Fibroblast of lung (primary cell): ENCODE results near the gene TENM4. TPM values are rescaled to one million over a fixed set of nuclear protein-coding genes. Genes with fewer than 3 reads are reported as not detected.

Source experiments
- DNase-seq, 2 donors: peaks; one replicate each; pipeline versions ENCODE4 v3.0.0 to v3.0.0-alpha.2; 2010; ENCODE audit warnings: low read depth in 2 of 2
- H2AFZ ChIP-seq: 2 replicates; pipeline ENCODE4 v1.5.1; 2012; ENCODE audit warnings: low read length, control low read depth, inconsistent platforms
- H3K27ac ChIP-seq: 2 replicates; pipeline ENCODE4 v1.5.1; 2011; ENCODE audit warnings: low read length, control low read depth; ENCODE audit not compliant: insufficient read depth
- H3K27me3 ChIP-seq: 2 replicates; pipeline ENCODE4 v1.5.1; 2011; ENCODE audit warnings: mild to moderate bottlenecking, low read length; ENCODE audit not compliant: control insufficient read depth, insufficient read depth
- H3K36me3 ChIP-seq: 2 replicates; pipeline ENCODE4 v1.5.1; 2011; ENCODE audit warnings: low read length; ENCODE audit not compliant: control insufficient read depth, insufficient read depth
- H3K4me1 ChIP-seq: 2 replicates; pipeline ENCODE4 v1.5.1; 2011; ENCODE audit warnings: low read length; ENCODE audit not compliant: control insufficient read depth, insufficient read depth; ENCODE audit errors: extremely low read depth
- H3K4me2 ChIP-seq: 2 replicates; pipeline ENCODE4 v1.5.1; 2011; ENCODE audit warnings: low read length, control low read depth; ENCODE audit not compliant: insufficient read depth; ENCODE audit errors: extremely low read depth
- H3K4me3 ChIP-seq, 4 experiments: fragments of 200-600 bp in 1 of 4; sonication (generic) in 1 of 4; replicated peaks in 1 of 4; 2 replicates each; pipeline ENCODE4 v1.5.1; 2011 to 2016; ENCODE audit warnings: low read length in 4 of 4, low read depth in 3 of 4, mild to moderate bottlenecking in 3 of 4, control low read depth in 2 of 4, inconsistent platforms in 1 of 4, mixed read lengths in 1 of 4; ENCODE audit not compliant: insufficient read depth in 1 of 4; ENCODE audit errors: control extremely low read depth in 1 of 4
- H3K79me2 ChIP-seq: 2 replicates; pipeline ENCODE4 v1.5.1; 2012; ENCODE audit warnings: mild to moderate bottlenecking, low read length, inconsistent platforms; ENCODE audit not compliant: control insufficient read depth, insufficient read depth
- H3K9ac ChIP-seq: 2 replicates; pipeline ENCODE4 v1.5.1; 2011; ENCODE audit warnings: mild to moderate bottlenecking, low read length, control low read depth; ENCODE audit not compliant: insufficient read depth
- H3K9me3 ChIP-seq: 2 replicates; pipeline ENCODE4 v1.5.1; 2012; ENCODE audit warnings: low read depth, low read length; ENCODE audit not compliant: control insufficient read depth, insufficient read depth
- H4K20me1 ChIP-seq: 2 replicates; pipeline ENCODE4 v1.5.1; 2011; ENCODE audit warnings: low read length; ENCODE audit not compliant: control insufficient read depth, insufficient read depth; ENCODE audit errors: extremely low read depth
- EZH2 ChIP-seq: IDR thresholded peaks from 2 replicates; pipeline ENCODE4 v1.5.1; 2012; ENCODE audit warnings: low read length, control low read depth, mild to moderate bottlenecking; ENCODE audit errors: missing control alignments
- polyA plus RNA-seq, 2 donors: library from polyadenylated mRNA; depleted of rRNA in 1 of 2; stranded (reverse) in 1 of 2; unstranded in 1 of 2; fragments of >200 nt; gene quantifications; 2 replicates each; pipeline ENCODE4 v1.2.1, GENCODE V29; 2011 to 2012; ENCODE audit warnings: missing spikeins in 1 of 2
- total RNA-seq: library from RNA; depleted of rRNA; stranded (reverse); fragments of >200 nt; gene quantifications from 2 replicates; pipeline ENCODE4 v1.2.1, GENCODE V29; 2014
- TF ChIP-seq, protein P1 (sequence below), 2 donors: IDR thresholded peaks in 1 of 2; conservative IDR thresholded peaks in 1 of 2; 1 replicate in 1 of 2; 2 replicates in 1 of 2; pipeline ENCODE4 v1.5.1; 2011 to 2012; ENCODE audit warnings: low read length in 2 of 2, control low read depth in 1 of 2, inconsistent platforms in 1 of 2, low read depth in 1 of 2, mild to moderate bottlenecking in 1 of 2

Gene TENM4
- total and polyA plus RNA-seq, 2 donors (not counting 1 experiment from before 2014, with no cell fraction given): 4.6 to 48.4 TPM

- Histone ChIP-seq H3K4me3 (no peak overlapping the region), H3K27ac (no peak overlapping the region), H3K9me3 (no peaks in the 10 kb centered on the region), H3K36me3 (no peaks in the 10 kb centered on the region), H3K4me1 (no peaks in the 10 kb centered on the region), H2AFZ (no peak overlapping the region), H3K27me3 (no peaks in the 10 kb centered on the region), H3K4me2 (no peak overlapping the region), H3K79me2 (no peaks in the 10 kb centered on the region), H3K9ac (no peak overlapping the region), H4K20me1 (no peaks in the 10 kb centered on the region)
- no peak for DNase-seq
- no peak for TF ChIP-seq EZH2
- TF ChIP-seq, protein P1, sequence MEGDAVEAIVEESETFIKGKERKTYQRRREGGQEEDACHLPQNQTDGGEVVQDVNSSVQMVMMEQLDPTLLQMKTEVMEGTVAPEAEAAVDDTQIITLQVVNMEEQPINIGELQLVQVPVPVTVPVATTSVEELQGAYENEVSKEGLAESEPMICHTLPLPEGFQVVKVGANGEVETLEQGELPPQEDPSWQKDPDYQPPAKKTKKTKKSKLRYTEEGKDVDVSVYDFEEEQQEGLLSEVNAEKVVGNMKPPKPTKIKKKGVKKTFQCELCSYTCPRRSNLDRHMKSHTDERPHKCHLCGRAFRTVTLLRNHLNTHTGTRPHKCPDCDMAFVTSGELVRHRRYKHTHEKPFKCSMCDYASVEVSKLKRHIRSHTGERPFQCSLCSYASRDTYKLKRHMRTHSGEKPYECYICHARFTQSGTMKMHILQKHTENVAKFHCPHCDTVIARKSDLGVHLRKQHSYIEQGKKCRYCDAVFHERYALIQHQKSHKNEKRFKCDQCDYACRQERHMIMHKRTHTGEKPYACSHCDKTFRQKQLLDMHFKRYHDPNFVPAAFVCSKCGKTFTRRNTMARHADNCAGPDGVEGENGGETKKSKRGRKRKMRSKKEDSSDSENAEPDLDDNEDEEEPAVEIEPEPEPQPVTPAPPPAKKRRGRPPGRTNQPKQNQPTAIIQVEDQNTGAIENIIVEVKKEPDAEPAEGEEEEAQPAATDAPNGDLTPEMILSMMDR (conservative IDR thresholded peaks at IDR 0.05 in 1 of 2, IDR thresholded peaks at IDR 0.05 in 1 of 2; ENCODE audit: low read depth in 1 of 2, low read length in 2 of 2): no peak
Observed at GRCh38 chr11:79366218-79366617, 74.6 kb downstream of the TENM4 start.

DNA sequence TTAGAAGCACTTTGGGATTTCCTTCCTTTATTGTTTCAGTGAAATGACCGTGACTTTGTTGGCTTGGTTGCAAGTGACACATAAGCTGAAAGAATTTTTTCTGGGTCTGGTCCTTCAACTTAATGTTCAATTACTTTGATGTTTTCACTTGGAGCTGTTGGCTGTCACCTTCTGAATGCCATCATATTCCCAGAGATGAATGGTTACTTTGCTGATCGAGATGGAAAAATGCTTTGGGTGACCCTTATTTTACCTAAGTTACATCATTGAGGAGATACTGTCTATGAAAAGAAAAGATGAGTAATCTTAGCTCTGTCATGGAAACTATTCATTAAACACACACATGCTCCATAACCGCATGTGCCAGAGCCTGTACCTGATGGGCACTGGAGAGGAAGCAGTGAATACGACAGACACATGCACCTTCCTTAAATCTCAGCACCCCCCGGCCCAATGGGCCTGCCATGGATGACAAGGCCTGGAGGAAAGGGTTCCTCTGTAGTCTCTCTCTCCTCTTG lies 76.9 kb downstream of the TENM4 start:
- no peak overlapping the region for H3K4me3 ChIP-seq
- peak in 1 of 2 donors; percentile 56 for DNase-seq
- H3K9me3 ChIP-seq: no peaks in the 10 kb centered on the region
- H3K27me3 ChIP-seq: no peaks in the 10 kb centered on the region
- no peaks in the 10 kb centered on the region for H3K36me3 ChIP-seq
- H3K9ac ChIP-seq: no peak overlapping the region
- no peaks in the 10 kb centered on the region for H4K20me1 ChIP-seq
- H3K79me2 ChIP-seq: no peaks in the 10 kb centered on the region
- no peaks in the 10 kb centered on the region for H3K4me1 ChIP-seq
- no peak overlapping the region for H2AFZ ChIP-seq
- no peak overlapping the region for H3K27ac ChIP-seq
- TF ChIP-seq, protein P1 (conservative IDR thresholded peaks at IDR 0.05 in 1 of 2, IDR thresholded peaks at IDR 0.05 in 1 of 2; ENCODE audit: low read depth in 1 of 2, low read length in 2 of 2): no peak
- no peak for TF ChIP-seq EZH2
- H3K4me2 ChIP-seq: no peak overlapping the region

GRCh38 chr11:79363256-79363655 lies 77.6 kb downstream of the TENM4 start:
- Histone ChIP-seq H3K9ac (no peak overlapping the region), H2AFZ (no peak overlapping the region), H3K79me2 (no peaks in the 10 kb centered on the region), H4K20me1 (no peaks in the 10 kb centered on the region), H3K27me3 (no peaks in the 10 kb centered on the region), H3K4me1 (no peaks in the 10 kb centered on the region), H3K4me2 (no peak overlapping the region), H3K27ac (no peak overlapping the region), H3K4me3 (no peak overlapping the region), H3K36me3 (no peaks in the 10 kb centered on the region), H3K9me3 (no peaks in the 10 kb centered on the region)
- peak in 1 of 2 donors; percentile 58 for DNase-seq
- TF ChIP-seq, protein P1 (conservative IDR thresholded peaks at IDR 0.05 in 1 of 2, IDR thresholded peaks at IDR 0.05 in 1 of 2; ENCODE audit: low read depth in 1 of 2, low read length in 2 of 2): no peak
- no peak for TF ChIP-seq EZH2
